Measurements from ENCODE around the gene GNAZ. TPM values are rescaled to one million over a fixed set of nuclear protein-coding genes. Genes with fewer than 3 reads are reported as not detected.

Gene GNAZ
- total RNA-seq, 1 experiment from 2014 or later, result 6.0 TPM

DNA sequence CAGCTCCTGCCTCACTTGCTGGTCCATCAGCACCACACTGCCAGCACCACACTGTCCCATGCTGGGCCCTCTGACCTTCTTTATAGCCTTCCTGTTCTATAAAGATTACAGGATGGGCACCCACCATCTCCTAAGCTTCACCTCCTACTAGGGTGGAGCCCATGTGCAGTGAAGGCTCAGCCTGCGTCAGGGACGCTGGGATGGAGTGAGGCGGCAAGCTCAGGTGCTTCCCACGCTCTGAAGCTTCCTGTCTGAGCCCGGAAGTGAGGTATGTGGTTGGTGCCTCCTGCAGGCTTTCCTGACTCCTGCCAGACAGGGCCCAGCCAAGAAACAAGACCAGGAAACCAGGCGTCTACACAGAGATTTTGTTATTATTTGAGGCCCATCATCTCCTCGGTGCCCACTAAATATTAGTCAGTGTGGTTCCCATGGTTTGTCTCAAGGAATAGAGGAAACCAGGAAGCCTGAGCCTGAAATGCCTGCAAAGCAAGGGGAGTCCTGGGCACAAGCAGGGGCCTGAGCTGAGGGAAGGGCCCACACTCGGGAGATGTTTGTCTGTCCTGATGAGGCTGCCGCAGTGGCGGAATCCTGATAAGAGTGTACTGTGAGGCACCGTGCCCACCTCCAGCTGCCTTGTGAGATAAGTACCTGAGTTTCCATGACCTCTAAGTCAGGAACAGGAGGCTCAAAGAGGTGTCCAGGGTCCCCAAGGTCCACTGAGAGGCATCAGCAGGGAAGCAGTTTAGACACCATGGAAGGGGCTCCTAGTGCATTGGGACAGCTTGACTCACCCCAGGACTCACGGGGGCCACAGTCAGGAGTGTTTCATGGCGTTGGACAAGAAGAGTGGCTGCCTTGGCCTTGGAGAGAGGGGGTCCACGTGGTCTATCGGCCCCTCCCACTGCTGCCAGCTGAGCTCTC is 49.4 kb downstream of the GNAZ start:
- H3K9me3 Mint-ChIP-seq (ENCODE audit: low read depth, unreplicated experiment), result no peaks in the 10 kb centered on the region
- H3K4me3 Mint-ChIP-seq (ENCODE audit: low read depth, unreplicated experiment), result no peak overlapping the region
- intact Hi-C loops (cut with micrococcal nuclease; ENCODE audit: unreplicated experiment), result loop anchor here (10.0 kb wide), 1 partner anchor 265 kb away; no protein-coding TSS in a partner anchor
- no peaks in the 10 kb centered on the region for H3K27me3 Mint-ChIP-seq (ENCODE audit: unreplicated experiment)
- TF ChIP-seq, protein P1, sequence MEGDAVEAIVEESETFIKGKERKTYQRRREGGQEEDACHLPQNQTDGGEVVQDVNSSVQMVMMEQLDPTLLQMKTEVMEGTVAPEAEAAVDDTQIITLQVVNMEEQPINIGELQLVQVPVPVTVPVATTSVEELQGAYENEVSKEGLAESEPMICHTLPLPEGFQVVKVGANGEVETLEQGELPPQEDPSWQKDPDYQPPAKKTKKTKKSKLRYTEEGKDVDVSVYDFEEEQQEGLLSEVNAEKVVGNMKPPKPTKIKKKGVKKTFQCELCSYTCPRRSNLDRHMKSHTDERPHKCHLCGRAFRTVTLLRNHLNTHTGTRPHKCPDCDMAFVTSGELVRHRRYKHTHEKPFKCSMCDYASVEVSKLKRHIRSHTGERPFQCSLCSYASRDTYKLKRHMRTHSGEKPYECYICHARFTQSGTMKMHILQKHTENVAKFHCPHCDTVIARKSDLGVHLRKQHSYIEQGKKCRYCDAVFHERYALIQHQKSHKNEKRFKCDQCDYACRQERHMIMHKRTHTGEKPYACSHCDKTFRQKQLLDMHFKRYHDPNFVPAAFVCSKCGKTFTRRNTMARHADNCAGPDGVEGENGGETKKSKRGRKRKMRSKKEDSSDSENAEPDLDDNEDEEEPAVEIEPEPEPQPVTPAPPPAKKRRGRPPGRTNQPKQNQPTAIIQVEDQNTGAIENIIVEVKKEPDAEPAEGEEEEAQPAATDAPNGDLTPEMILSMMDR (IDR thresholded peaks at IDR 0.05; ENCODE audit: unreplicated experiment), result no peak
- BruUV-seq (replicated peaks), result no TSS peak
- DNase-seq, result no peak
- CTCF ChIA-PET, result interaction anchor here (2.3 kb wide), 1 partner anchor 160 kb away, joined by 7 read pairs; no protein-coding TSS in a partner anchor
- H3K27ac Mint-ChIP-seq (ENCODE audit: unreplicated experiment), result no peak overlapping the region
- no peaks in the 10 kb centered on the region for H3K4me1 Mint-ChIP-seq (ENCODE audit: low read depth, unreplicated experiment)
- no peaks in the 10 kb centered on the region for H3K36me3 Mint-ChIP-seq (ENCODE audit: insufficient read depth, unreplicated experiment)

DNA sequence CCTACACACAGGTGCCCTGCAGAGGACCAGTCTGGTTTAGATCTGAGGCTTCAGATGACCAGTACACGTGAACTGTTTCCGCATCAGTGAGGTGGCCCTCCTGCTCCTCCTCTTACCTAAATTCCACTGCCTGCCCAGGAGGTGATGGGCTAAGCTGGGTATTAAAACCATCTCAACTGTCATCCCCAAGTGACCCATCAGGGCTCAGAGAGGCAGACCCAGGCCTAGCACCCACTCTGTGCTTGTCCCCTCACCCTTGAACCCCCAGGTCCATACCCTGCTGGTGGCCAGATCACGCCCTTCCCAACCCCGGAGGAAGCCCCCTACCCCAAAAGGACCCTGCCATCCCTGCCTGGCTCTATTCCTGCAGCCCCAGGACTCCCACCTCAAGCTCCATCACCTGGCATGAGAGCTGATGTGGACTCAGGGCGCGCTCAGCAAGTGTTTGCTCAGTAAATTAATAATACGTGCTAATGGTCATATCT is 50.1 kb downstream of the GNAZ start:
- DNase-seq, result no peak
- no TSS peak for BruUV-seq (replicated peaks)
- Mint-ChIP-seq H3K27ac (ENCODE audit: unreplicated experiment) (no peak overlapping the region), H3K9me3 (ENCODE audit: low read depth, unreplicated experiment) (no peaks in the 10 kb centered on the region), H3K4me3 (ENCODE audit: low read depth, unreplicated experiment) (no peak overlapping the region), H3K4me1 (ENCODE audit: low read depth, unreplicated experiment) (no peaks in the 10 kb centered on the region), H3K36me3 (ENCODE audit: insufficient read depth, unreplicated experiment) (no peaks in the 10 kb centered on the region), H3K27me3 (ENCODE audit: unreplicated experiment) (no peaks in the 10 kb centered on the region)
- intact Hi-C loops (cut with micrococcal nuclease; ENCODE audit: unreplicated experiment), result loop anchor here (10.0 kb wide), 1 partner anchor 266 kb away; no protein-coding TSS in a partner anchor
- TF ChIP-seq, protein P1 (IDR thresholded peaks at IDR 0.05; ENCODE audit: unreplicated experiment), result no peak
- CTCF ChIA-PET, result interaction anchor here (2.3 kb wide), 1 partner anchor 161 kb away, joined by 7 read pairs; no protein-coding TSS in a partner anchor

DNA sequence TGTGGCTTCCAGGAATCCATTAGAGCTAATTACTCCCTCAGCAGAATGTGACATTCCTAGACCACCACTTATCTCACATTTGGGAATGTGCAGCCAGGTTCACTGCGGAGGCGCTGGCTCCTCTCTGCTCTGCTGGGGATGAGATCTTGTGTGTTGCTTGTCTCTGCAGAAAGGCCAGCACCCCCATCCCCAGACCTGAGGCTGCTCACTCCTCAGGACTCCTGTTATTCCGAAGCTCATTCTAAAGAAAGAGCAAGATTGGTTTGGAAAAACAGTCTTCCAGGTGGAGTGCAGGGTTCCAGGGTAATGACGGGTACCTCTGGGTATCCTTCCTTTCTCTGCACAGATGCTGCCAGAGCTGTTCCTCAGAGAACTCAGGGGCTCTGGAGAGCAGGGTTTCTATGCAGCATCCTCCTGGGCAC is 50.7 kb downstream of the GNAZ start:
- Mint-ChIP-seq H3K27ac (ENCODE audit: unreplicated experiment) (no peak overlapping the region), H3K9me3 (ENCODE audit: low read depth, unreplicated experiment) (no peaks in the 10 kb centered on the region), H3K4me1 (ENCODE audit: low read depth, unreplicated experiment) (no peaks in the 10 kb centered on the region), H3K27me3 (ENCODE audit: unreplicated experiment) (no peaks in the 10 kb centered on the region), H3K36me3 (ENCODE audit: insufficient read depth, unreplicated experiment) (no peaks in the 10 kb centered on the region), H3K4me3 (ENCODE audit: low read depth, unreplicated experiment) (no peak overlapping the region)
- DNase-seq, result no peak
- TF ChIP-seq, protein P1 (IDR thresholded peaks at IDR 0.05; ENCODE audit: unreplicated experiment), result no peak
- CTCF ChIA-PET, result interaction anchor here (0.7 to 2.3 kb wide), 2 partner anchors 161 to 186 kb away, joined by 3 to 7 read pairs; no protein-coding TSS in a partner anchor
- intact Hi-C loops (cut with micrococcal nuclease; ENCODE audit: unreplicated experiment), result loop anchor here (10.0 kb wide), 1 partner anchor 266 kb away; no protein-coding TSS in a partner anchor
- no TSS peak for BruUV-seq (replicated peaks)

DNA sequence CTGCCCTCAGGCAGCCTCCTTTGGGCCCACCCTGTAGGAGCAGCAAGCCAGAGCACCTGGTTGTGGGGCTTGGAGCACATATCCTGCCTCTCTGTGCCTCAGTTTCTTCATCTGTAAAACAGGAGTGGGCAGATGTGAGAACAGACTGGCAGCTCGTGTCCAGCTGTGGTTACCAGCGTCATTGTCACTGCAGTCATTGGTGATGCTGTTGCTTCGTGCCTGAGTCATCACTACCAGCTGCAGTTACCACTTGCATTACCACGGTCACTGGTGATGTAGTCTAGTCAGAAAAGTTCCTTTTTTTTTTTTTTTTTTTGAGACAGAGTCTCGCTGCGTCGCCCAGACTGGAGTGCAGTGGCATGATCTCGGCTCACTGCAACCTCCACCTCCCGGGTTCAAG is 51.1 kb downstream of the GNAZ start:
- Mint-ChIP-seq H3K4me1 (ENCODE audit: low read depth, unreplicated experiment) (no peaks in the 10 kb centered on the region), H3K36me3 (ENCODE audit: insufficient read depth, unreplicated experiment) (no peaks in the 10 kb centered on the region), H3K27me3 (ENCODE audit: unreplicated experiment) (no peaks in the 10 kb centered on the region), H3K9me3 (ENCODE audit: low read depth, unreplicated experiment) (no peaks in the 10 kb centered on the region), H3K4me3 (ENCODE audit: low read depth, unreplicated experiment) (no peak overlapping the region), H3K27ac (ENCODE audit: unreplicated experiment) (no peak overlapping the region)
- DNase-seq, result no peak
- CTCF ChIA-PET, result interaction anchor here (0.7 to 2.3 kb wide), 3 partner anchors 162 to 545 kb away, joined by 3 to 7 read pairs (median 3); no protein-coding TSS in a partner anchor
- intact Hi-C loops (cut with micrococcal nuclease; ENCODE audit: unreplicated experiment), result loop anchor here (10.0 kb wide), 1 partner anchor 267 kb away; no protein-coding TSS in a partner anchor
- TF ChIP-seq, protein P1 (IDR thresholded peaks at IDR 0.05; ENCODE audit: unreplicated experiment), result no peak
- no TSS peak for BruUV-seq (replicated peaks)

All from Calu3 (cell line).